GM21737 (cell line): ENCODE data around the gene SLC43A3.

Experiments used
- ATAC-seq: cut with Tn5 transposase; IDR thresholded peaks from one replicate; pipeline ENCODE4 v1.9.1; 2021; ENCODE audit warnings: mild to moderate bottlenecking, moderate library complexity; ENCODE audit not compliant: unreplicated experiment

SLC43A3 gene

GRCh38 chr11:57360991-57361390 is 65.9 kb downstream of the SLC43A3 start:
- no peak for ATAC-seq

- no peak for ATAC-seq
Measured at GRCh38 chr11:57359896-57360690, 66.8 kb downstream of the SLC43A3 start.

GRCh38 chr11:57359396-57359795 is 67.5 kb downstream of the SLC43A3 start:
- no peak for ATAC-seq

GRCh38 chr11:57358991-57359390 is 67.9 kb downstream of the SLC43A3 start:
- no peak for ATAC-seq

- ATAC-seq = no peak
Measured at GRCh38 chr11:57358543-57358961, 68.4 kb downstream of the SLC43A3 start.

GRCh38 chr11:57357856-57358255 is 69.1 kb downstream of the SLC43A3 start:
- no peak for ATAC-seq

GRCh38 chr11:57357310-57357709 is 69.6 kb downstream of the SLC43A3 start:
- ATAC-seq = no peak
